Adipose tissue (tissue), 3 donors: ENCODE data around the gene SOD3. TPM values are rescaled to one million over a fixed set of nuclear protein-coding genes. Genes with fewer than 3 reads are reported as not detected.

Experiments
- H3K27ac ChIP-seq: one replicate; pipeline ENCODE4 v1.5.1; 2013; ENCODE audit warnings: low read depth, low read length
- WGBS, 3 donors: extraction: QIAGEN DNeasy Blood & Tissue Kit; methylation state at CpG; one replicate each; pipeline ENCODE4 v1.1.7; 2013; 5-methylcytosine and 5-hydroxymethylcytosine counted together
- polyA plus RNA-seq, 3 donors: library from polyadenylated mRNA; stranded (reverse); fragments of 200-250 nt; gene quantifications; one replicate each; pipeline ENCODE4 v1.2.3, GENCODE V29; 2013
- donor health status: healthy with polysubstance abuse.
- donor health status: Bipolar disorder and iron deficiency.
- donor health status: healthy.

The SOD3 gene
- polyA plus RNA-seq, 3 donors = 31.2 to 117 (median 50.0) TPM

- H3K27ac ChIP-seq = no peak overlapping the region
Observed at GRCh38 chr4:24820541-24820940, 25.2 kb downstream of the SOD3 start.

DNA sequence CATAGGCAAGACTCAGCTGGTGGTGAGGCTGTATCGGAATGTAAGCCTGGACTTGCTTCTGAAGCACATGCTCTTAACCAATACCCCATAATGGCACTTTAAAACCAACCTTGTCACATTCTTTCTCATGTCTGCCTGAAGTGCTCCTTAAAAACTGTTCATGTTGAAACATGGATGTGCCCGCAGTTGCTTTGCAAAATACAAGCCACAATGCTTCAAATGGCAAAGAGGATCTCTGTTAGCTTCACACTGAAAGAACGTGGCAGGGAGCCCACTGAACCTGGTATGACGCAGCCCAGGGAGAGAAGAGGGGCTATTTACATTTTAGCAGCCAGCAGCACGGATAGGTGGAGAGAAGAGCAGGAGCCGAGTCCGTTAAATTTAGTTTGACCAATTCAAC, 29.3 kb downstream of the SOD3 start:
- 90 to 92% (median 90%) methylated on average over 7 of the region's 7 CpGs for WGBS, 3 donors
- no peak overlapping the region for H3K27ac ChIP-seq

- WGBS, 3 donors = 87 to 98% (median 92%) methylated on average over 3 of the region's 3 CpGs
- no peak overlapping the region for H3K27ac ChIP-seq
Observed at GRCh38 chr4:24831637-24832036, 36.3 kb downstream of the SOD3 start.

DNA sequence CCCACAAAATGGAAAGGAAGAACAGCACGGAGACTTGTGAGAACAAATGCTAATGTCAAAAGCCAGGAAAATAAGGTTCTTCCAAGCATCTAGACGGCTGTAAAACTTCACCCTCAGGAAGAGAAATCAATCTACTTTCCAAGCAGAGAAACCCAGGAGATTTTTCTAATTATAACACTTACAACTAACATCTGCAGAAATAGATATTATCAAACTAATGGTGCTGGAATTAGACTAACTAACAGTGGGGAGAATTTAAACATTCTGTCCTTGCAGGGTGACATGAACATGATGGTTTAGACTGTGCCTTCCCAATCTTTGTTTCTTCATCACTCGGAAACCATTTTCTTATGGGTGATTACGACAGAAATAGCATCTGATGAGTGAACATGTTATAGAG, 40.3 kb downstream of the SOD3 start:
- no peak overlapping the region for H3K27ac ChIP-seq
- 90 to 94% (median 92%) methylated on average over 4 of the region's 4 CpGs for WGBS, 3 donors

- 87 to 92% (median 88%) methylated on average over 6 of the region's 6 CpGs for WGBS, 3 donors
- no peak overlapping the region for H3K27ac ChIP-seq
Observed at GRCh38 chr4:24836661-24837242, 41.4 kb downstream of the SOD3 start.

DNA sequence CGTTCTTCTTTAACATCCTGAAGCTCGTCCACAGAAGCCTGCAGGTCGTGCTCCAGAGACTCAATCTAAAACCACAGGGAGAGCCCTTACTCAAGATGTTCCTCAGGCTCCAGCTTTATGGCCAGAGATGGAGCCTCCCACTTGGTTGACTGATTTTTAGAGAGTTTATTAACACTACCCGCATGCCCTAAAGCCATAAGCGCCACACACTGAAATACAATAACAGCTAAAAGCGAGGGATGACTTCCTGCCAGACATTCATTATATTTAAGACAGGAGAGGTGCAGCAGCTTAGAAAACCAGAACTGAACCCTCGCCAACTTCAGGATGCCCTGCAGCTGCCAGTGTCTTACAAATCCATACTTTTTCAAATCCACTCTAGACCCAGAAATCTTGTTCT, 42.0 kb downstream of the SOD3 start:
- no peak overlapping the region for H3K27ac ChIP-seq
- 91 to 94% (median 91%) methylated on average over 7 of the region's 7 CpGs for WGBS, 3 donors

- 71 to 84% (median 80%) methylated on average over 5 of the region's 5 CpGs for WGBS, 3 donors
Observed at GRCh38 chr4:24837781-24838180, 42.4 kb downstream of the SOD3 start.

GRCh38 chr4:24840362-24840761, 45.0 kb downstream of the SOD3 start:
- no peak overlapping the region for H3K27ac ChIP-seq
- 61 to 93% (median 92%) methylated on average over 5 of the region's 5 CpGs for WGBS, 3 donors

More at GRCh38 chr4:24837781-24838180, 42.4 kb downstream of the SOD3 start:
- H3K27ac ChIP-seq = no peak overlapping the region

DNA sequence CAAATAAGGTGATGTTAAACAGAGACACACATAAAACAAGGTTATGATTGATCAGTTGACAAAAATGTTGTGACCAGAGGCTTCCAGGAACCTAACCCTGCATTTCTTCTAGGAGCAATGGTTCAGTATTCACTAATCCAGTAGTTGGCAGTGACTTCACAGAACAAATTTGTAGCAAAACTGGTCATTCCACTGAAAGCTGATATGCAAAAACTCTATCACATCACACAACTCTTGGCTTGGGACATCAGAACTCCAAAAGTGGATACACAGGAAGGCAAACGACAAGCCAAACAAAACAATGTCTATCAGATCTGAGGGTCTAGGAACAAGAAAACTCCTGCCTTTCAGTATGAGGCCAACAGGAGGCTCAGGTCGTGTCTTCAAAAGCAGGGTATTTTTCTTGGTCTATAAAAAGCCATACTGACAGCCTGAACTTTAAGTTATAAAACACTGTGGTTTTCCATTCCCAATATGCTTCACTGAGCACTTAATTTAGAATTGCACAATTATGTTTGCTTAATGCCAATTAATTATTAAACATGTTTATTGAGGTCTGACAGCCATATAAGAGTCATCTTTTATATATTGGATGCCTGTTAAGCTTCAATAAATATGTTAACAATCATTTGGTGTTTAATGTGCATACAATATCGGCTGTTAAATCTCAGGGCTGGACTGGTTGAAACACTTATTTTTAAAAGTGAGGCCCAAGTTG, 45.6 kb downstream of the SOD3 start:
- WGBS, 3 donors = 76 to 91% (median 89%) methylated on average over 3 of the region's 3 CpGs
- no peak overlapping the region for H3K27ac ChIP-seq

- 90 to 91% (median 91%) methylated on average over 9 of the region's 9 CpGs for WGBS, 3 donors
- H3K27ac ChIP-seq = no peak overlapping the region
Observed at GRCh38 chr4:24842356-24842755, 47.0 kb downstream of the SOD3 start.

GRCh38 chr4:24843096-24843495, 47.7 kb downstream of the SOD3 start:
- 47 to 62% (median 60%) methylated on average over 3 of the region's 3 CpGs for WGBS, 3 donors
- no peak overlapping the region for H3K27ac ChIP-seq

DNA sequence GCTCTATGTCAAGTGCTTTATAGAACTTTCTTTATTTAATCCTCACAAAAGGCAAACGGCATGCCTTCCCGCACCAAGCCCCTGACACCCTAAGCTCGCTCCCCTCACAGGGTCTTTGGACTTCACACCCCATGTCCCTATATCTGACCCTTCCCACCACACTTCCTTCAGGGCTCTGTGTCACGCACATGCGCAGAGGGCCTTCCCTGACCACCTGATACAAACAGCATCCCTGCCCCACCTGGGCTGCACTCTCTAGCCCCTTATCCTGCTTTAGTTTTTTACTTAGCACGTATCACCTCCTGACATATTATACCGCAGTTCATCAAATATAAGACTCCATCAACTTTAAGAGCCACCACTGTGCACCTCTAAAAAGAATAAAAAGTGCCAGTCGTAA, 49.8 kb downstream of the SOD3 start:
- WGBS, 3 donors = 96 to 99% (median 99%) methylated on average over 8 of the region's 8 CpGs
- no peak overlapping the region for H3K27ac ChIP-seq

GRCh38 chr4:24845902-24846301, 50.5 kb downstream of the SOD3 start:
- WGBS, 3 donors = 92 to 96% (median 95%) methylated on average over 5 of the region's 5 CpGs
- H3K27ac ChIP-seq = no peak overlapping the region

- WGBS, 3 donors = 89 to 96% (median 94%) methylated on average over 5 of the region's 5 CpGs
- H3K27ac ChIP-seq = no peak overlapping the region
Observed at GRCh38 chr4:24846716-24847115, 51.3 kb downstream of the SOD3 start.

GRCh38 chr4:24849351-24849750, 54.0 kb downstream of the SOD3 start:
- H3K27ac ChIP-seq = no peak overlapping the region
- WGBS, 3 donors = 83 to 84% (median 83%) methylated on average over 4 of the region's 4 CpGs

- no peak overlapping the region for H3K27ac ChIP-seq
- 79 to 91% (median 90%) methylated on average over 2 of the region's 2 CpGs for WGBS, 3 donors
Observed at GRCh38 chr4:24849756-24850155, 54.4 kb downstream of the SOD3 start.

Other genes starting within 250 kb of the SOD3 start
- 10 to 100 TPM; 39.3 to 76.6 (median 68.6) TPM for gene DHX15, start 211.0 kb upstream of the SOD3 start, polyA plus RNA-seq
- gene CCDC149, start 117.5 kb downstream of the SOD3 start, polyA plus RNA-seq = 10 to 100 TPM in 2 of 3 donors, 1 to 10 TPM in 1; 6.2 to 14.6 (median 12.6) TPM
- 1 to 10 TPM in 2 of 3 donors, under 1 TPM in 1; 0.98 to 2.4 (median 1.9) TPM for gene LGI2, start 235.4 kb downstream of the SOD3 start, polyA plus RNA-seq